ENCODE data around the gene NEUROD2.
"Not testable (repeated sequence)": the region's sequence is repeated elsewhere in the genome, so short reads cannot be mapped to it uniquely, and the experiment has no call there.

The NEUROD2 gene

GRCh38 chr17:39601758-39602532, 5.8 kb downstream of the NEUROD2 start:
- DNase-seq, result no peak

DNA sequence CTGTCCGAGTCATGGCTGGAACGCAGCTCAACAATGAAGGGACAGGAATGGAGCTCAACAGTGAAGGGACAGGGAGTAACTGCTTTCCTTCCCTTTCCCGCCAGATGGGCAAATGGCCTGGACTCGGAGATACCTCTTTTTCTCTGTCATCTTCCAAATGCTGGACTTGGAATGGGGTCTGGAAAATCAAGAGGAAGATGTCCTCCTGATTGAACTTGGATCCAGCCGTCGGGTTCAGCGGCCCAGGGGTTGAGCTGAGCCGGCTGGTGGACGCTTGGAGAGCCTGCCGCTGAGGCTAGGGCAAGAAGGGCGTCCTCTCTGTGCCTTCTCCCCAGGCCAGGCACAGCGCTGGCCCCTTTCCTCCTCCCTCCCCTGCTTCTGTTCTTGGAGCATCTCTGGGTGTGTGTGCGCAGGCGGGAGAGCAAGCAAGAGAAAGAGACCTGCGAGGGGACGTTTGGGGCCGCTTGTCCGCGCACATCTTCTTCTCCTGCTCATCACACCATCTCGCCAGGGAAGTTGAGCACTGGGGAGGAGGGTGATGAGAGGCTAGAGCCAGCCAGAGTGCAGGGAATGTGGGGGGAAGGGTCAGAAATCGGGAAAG, 6.6 kb downstream of the NEUROD2 start:
- no peak for DNase-seq

- DNase-seq, result no peak
These were observed 7.3 kb downstream of the NEUROD2 start for GRCh38 chr17:39600288-39600996.

GRCh38 chr17:39599665-39600231, 8.0 kb downstream of the NEUROD2 start:
- DNase-seq, result no peak

- no peak for DNase-seq
These were observed 8.6 kb downstream of the NEUROD2 start for GRCh38 chr17:39599004-39599664.

GRCh38 chr17:39598630-39599003, 9.1 kb downstream of the NEUROD2 start:
- DNase-seq, result no peak

GRCh38 chr17:39598047-39598481, 9.7 kb downstream of the NEUROD2 start:
- no peak for DNase-seq

GRCh38 chr17:39597372-39598046, 10.2 kb downstream of the NEUROD2 start:
- DNase-seq, result no peak

- DNase-seq, result no peak
These were observed 11.0 kb downstream of the NEUROD2 start for GRCh38 chr17:39596543-39597267.

- no peak for DNase-seq
These were observed 11.7 kb downstream of the NEUROD2 start for GRCh38 chr17:39595928-39596510.

GRCh38 chr17:39595294-39595693, 12.4 kb downstream of the NEUROD2 start:
- no peak for DNase-seq

DNA sequence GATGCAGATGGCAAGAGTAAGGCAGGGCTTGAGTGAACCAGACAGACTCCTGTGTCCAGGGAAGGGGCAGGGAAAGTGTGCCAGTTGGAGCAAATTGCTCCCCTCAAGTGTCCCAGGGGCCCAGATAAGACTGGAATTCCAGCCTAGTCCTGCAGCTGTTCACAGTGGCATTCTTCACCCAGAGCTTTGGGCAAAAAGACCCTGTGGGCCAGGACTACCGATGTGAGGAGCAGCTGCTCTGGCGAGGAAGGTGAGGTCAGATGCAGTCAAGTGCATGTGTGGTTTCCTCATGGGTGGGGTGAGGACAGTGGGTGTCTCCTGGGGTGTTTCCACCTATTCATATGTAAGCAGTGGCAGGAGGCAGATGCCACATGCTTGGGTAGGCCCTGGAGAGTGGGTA, 14.3 kb downstream of the NEUROD2 start:
- DNase-seq, result no peak

GRCh38 chr17:39591958-39592954, 15.5 kb downstream of the NEUROD2 start:
- no peak for DNase-seq

- DNase-seq, result not testable (repeated sequence)
These were observed 17.5 kb downstream of the NEUROD2 start for GRCh38 chr17:39590180-39590579.

DNA sequence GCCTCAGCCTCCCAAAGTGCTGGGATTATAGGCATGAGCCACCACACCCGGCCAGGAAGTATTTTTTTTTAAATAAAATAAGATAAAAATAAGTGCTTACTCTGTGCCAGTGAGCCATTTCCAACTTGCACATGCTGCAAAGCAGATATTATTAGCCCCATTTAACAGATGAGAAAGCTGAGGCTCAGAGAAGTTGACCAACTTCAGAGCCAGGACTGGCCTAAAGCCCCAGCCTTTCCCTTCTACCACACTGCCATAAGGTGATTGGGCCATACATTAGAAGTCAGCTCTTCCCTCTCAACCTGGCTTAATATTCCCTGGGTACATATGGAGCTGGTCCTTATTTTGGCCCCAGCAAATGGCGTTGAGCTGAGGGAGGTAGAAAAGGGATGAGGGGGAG, 25.1 kb downstream of the NEUROD2 start:
- DNase-seq, result no peak

DNA sequence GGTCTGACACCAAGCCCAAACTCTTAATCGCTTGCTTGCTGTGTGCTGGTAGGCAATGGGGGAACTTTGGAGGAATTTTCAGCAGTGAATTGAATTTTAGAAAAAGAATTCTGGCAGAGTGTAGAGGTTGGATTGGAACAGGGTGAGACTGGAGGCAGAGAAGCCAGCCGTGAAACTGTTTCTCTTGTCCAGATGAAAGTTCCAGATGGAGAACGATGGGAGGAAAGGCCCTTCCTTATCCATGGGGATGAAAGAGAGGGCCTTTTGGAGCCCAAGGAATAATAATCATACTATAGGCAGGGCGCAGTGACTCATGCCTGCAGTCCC, 26.0 kb downstream of the NEUROD2 start:
- DNase-seq, result no peak

- no peak for DNase-seq
These were observed 26.5 kb downstream of the NEUROD2 start for GRCh38 chr17:39581071-39581758.

DNA sequence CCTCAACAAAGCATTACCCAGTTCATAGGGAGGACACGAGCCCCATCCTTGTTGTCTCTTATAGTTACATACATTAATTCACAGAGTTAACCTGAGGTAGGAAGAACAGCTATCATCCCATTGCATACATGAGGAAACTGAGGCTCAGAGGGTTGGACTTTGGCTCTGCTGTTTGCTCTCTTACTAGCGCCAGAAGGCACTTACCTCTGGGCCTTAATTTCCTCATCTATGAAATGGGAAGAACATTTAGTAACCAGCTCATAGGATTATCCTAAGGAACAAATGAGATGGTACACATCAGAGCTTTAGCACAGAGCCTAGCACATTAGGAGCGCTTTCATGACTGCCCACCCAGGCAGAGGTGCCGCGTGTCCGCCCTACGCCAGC, 27.6 kb downstream of the NEUROD2 start:
- DNase-seq, result no peak

- DNase-seq, result no peak
These were observed 28.2 kb downstream of the NEUROD2 start for GRCh38 chr17:39579318-39580081.
